GM21423 (cell line): ENCODE data around the gene ZNF586.
"Not testable (repeated sequence)": the region's sequence is repeated elsewhere in the genome, so short reads cannot be mapped to it uniquely, and the experiment has no call there.

Source experiments
- ATAC-seq: cut with Tn5 transposase; IDR thresholded peaks from one replicate; pipeline ENCODE4 v1.9.1; 2021; ENCODE audit warnings: mild to moderate bottlenecking, moderate library complexity; ENCODE audit not compliant: unreplicated experiment

The ZNF586 gene

GRCh38 chr19:57769345-57770131 lies at the start of gene ZNF586:
Gene ZNF586 (plus strand): TSS chr19:57769676. CDS start chr19:57769843, 167 bp downstream.
- peak; percentile 99 for ATAC-seq

- no peak for ATAC-seq
These were observed 49.5 kb upstream of the ZNF586 start for GRCh38 chr19:57719901-57720519.

- ATAC-seq: no peak
These were observed 48.6 kb upstream of the ZNF586 start for GRCh38 chr19:57720878-57721277.

- ATAC-seq: not testable (repeated sequence)
These were observed 31.2 kb upstream of the ZNF586 start for GRCh38 chr19:57738320-57738719.

GRCh38 chr19:57738770-57739169 lies 30.7 kb upstream of the ZNF586 start:
- not testable (repeated sequence) for ATAC-seq

GRCh38 chr19:57746580-57747471 lies 22.6 kb upstream of the ZNF586 start, which contains the start of gene ZNF776:
Gene ZNF776 (plus strand): TSS chr19:57746815. CDS start chr19:57747059, 244 bp downstream.
- ATAC-seq: peak; percentile 98

- ATAC-seq: peak; percentile 2
These were observed 22.0 kb upstream of the ZNF586 start for GRCh38 chr19:57747472-57747807.

- ATAC-seq: no peak
These were observed 21.4 kb upstream of the ZNF586 start for GRCh38 chr19:57748029-57748428.

GRCh38 chr19:57754091-57754673 lies 15.3 kb upstream of the ZNF586 start:
- no peak for ATAC-seq

- ATAC-seq: no peak
These were observed 14.4 kb upstream of the ZNF586 start for GRCh38 chr19:57755031-57755430.

GRCh38 chr19:57757941-57758340 lies 11.5 kb upstream of the ZNF586 start:
- no peak for ATAC-seq

GRCh38 chr19:57759096-57759495 lies 10.4 kb upstream of the ZNF586 start:
- no peak for ATAC-seq

GRCh38 chr19:57771417-57771816 lies 1.9 kb downstream of the ZNF586 start:
- ATAC-seq: no peak

GRCh38 chr19:57773488-57773887 lies 4.0 kb downstream of the ZNF586 start:
- ATAC-seq: no peak

GRCh38 chr19:57776764-57777296 lies 7.4 kb downstream of the ZNF586 start:
- no peak for ATAC-seq

- no peak for ATAC-seq
These were observed 8.9 kb downstream of the ZNF586 start for GRCh38 chr19:57778336-57778735.

- ATAC-seq: no peak
These were observed 9.9 kb downstream of the ZNF586 start for GRCh38 chr19:57779220-57779845.

GRCh38 chr19:57786286-57786685 lies 16.8 kb downstream of the ZNF586 start:
- no peak for ATAC-seq

GRCh38 chr19:57786906-57787305 lies 17.4 kb downstream of the ZNF586 start:
- ATAC-seq: no peak

- no peak for ATAC-seq
These were observed 18.7 kb downstream of the ZNF586 start for GRCh38 chr19:57788114-57788692.
